C4-2B (cell line): ENCODE data around the gene SERPINH1.
"Not testable (repeated sequence)": the region's sequence is repeated elsewhere in the genome, so short reads cannot be mapped to it uniquely, and the experiment has no call there.

Source experiments
- H3K27ac ChIP-seq: fragments of 450-650 bp; 2 replicates; pipeline ENCODE4 v1.5.1; 2017
- ZFX ChIP-seq: fragments of 450-650 bp; IDR thresholded peaks from 2 replicates; pipeline ENCODE4 v1.6.1; 2017
- TF ChIP-seq, protein P1 (sequence below): fragments of 450-650 bp; conservative IDR thresholded peaks from 2 replicates; pipeline ENCODE4 v1.5.1; 2017; ENCODE audit warnings: mild to moderate bottlenecking

The SERPINH1 gene

DNA sequence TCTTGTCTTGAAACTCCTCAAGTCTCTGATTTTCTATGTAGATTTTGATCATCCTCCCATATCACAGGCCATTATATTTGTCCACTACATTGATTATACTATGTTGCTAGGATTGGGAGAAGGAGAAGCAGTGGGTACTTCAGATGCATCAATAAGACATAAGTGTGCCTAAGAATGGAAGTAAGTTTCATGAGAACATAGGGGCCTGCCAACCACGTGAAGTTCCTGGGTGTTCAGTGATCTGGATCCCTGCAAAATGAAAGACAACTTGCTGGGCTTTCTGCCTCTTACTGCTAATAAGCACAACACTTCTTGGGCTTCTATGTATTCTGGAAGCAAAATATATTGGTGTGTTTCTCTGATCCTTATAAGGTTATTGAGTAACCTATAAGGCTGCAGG is 17.8 kb downstream of the SERPINH1 start:
- no peak for TF ChIP-seq ZFX
- TF ChIP-seq, protein P1, sequence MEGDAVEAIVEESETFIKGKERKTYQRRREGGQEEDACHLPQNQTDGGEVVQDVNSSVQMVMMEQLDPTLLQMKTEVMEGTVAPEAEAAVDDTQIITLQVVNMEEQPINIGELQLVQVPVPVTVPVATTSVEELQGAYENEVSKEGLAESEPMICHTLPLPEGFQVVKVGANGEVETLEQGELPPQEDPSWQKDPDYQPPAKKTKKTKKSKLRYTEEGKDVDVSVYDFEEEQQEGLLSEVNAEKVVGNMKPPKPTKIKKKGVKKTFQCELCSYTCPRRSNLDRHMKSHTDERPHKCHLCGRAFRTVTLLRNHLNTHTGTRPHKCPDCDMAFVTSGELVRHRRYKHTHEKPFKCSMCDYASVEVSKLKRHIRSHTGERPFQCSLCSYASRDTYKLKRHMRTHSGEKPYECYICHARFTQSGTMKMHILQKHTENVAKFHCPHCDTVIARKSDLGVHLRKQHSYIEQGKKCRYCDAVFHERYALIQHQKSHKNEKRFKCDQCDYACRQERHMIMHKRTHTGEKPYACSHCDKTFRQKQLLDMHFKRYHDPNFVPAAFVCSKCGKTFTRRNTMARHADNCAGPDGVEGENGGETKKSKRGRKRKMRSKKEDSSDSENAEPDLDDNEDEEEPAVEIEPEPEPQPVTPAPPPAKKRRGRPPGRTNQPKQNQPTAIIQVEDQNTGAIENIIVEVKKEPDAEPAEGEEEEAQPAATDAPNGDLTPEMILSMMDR: no peak
- no peak overlapping the region for H3K27ac ChIP-seq

DNA sequence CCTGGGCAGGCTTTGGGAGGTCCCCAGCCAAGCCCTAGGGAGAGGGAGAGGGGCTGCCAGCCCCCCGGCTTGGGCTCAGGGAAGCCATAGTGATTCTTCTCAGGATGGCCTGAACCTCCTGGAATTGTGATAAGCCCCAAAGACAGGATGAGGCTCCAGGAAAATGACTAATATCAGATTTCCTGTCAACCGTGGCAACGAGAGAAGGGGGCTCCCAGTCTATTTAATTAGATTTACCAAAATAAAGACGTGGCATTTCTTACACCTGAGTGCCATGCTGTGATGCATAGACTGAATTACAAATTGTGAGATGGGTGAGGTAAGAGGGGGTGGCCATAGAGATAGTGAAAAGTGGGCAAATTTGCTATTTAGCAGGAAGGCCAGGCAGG is 20.4 kb downstream of the SERPINH1 start:
- TF ChIP-seq ZFX: no peak
- TF ChIP-seq, protein P1: no peak
- H3K27ac ChIP-seq: no peak overlapping the region

DNA sequence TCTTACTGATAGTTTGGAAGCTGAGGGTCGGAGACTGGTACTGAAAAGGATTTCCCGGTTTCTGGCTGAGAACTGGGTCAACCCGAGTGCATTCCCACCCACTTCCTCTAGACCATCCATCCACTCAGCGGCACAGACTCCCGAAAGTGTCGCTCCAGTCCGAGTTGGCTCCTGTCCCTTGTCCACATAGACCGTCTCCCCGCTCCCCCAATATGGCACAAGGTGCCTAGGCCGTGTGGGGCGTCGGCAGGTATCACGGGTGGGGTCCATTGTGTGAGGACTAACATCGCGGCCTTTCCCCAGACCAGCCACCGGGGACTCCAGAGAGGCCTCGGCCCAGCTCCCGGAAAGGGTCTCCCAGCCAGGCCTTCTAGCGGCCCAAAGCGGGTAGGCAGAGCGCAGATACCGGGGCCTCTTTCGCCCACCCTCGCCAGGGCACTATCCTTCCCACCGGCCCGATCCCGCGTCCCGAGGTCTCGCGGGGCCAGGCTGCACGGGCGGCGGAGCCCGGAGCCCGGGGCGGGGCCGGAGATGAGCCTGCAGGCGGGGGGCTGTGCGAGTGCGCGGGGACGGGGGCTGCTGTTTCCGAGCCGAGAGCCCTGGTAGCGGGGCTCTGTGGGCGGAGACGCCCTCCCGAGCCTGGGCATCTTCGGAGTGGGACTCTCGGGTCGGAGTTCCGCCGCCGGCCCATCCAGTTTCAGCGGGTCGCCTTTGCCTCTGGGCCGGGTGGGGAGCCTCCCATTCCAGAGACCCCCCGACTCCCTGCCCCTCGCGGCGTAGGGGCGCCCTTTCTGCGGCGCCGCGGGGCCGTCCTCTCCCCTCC is 21.1 kb downstream of the SERPINH1 start:
- no peak for TF ChIP-seq ZFX
- TF ChIP-seq, protein P1: no peak
- H3K27ac ChIP-seq: no peak overlapping the region

DNA sequence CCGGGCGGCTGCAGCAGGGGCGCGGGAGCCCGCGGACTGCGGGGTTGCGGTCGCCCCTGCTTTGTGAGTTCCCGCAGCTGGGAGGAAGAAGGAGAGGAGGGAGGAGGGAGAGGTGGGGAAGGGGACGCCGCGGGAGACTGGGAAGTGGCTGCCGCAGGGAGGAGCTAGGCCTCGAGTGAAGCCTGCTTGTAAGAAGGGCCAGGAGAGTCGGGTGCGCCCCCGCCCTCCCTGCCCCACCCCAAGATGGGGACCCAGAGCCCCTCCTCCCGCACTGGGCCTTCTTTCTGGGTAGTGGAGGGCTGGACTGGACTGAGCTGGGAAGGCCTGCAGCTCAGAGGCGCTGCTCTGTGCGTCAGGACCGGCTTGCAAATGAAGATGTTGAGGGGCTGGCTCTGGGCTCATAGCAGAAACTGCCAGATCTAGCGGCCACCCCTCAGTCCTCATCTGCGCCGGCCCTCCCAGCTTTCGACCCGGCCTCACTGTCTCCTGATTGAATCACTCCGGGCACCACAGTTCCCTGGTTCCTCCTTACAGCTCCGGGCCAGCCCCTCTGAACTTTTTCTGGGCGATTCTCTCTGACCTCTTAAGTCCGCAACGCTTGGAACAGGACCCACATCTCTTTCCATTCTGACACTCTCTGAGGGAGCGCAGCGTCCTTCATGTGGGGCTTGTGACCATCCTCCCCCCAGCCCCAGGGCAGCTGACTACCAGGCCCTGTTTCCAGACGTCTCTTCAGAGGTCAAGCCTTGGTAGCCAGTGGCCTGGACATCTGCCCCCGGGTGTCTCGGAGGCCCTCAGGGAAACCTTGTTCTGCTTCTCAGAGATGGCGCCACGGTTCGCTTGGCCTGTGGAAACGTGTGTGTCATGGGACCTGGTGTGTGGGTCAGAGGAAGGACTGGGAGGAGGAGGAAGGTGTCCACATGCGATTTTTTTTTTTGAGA is 21.9 kb downstream of the SERPINH1 start:
- no peak overlapping the region for H3K27ac ChIP-seq
- TF ChIP-seq, protein P1: no peak
- TF ChIP-seq ZFX: no peak

DNA sequence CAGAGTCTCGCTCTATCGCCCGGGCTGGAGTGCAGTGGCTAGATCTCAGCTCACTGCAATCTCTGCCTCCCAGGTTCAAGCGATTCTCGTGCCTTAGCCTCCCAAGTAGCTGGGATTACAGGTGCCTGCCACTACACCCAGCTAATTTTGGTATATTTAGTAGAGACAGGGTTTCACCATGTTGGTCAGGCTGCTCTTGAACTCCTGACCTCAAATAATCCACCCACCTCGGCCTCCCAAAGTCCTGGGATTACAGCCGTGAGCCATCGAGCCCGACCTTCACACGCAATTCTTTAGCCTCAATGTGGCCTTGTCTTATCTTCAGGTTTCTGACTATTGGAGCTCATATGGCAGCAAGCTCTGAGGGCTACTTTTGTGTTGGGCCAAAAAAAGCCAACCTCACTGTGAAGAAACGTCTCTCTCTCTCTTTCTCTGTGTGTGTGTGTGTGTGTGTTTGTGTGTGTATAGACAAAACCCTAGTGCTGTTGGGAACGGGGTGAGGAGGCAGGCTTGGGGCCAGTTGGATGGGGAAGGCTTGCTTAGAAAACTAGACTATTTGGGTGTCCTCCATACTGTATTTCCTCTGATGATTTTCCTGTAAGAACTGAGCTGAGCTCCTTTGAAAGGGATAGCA is 22.7 kb downstream of the SERPINH1 start:
- H3K27ac ChIP-seq: not testable (repeated sequence)

DNA sequence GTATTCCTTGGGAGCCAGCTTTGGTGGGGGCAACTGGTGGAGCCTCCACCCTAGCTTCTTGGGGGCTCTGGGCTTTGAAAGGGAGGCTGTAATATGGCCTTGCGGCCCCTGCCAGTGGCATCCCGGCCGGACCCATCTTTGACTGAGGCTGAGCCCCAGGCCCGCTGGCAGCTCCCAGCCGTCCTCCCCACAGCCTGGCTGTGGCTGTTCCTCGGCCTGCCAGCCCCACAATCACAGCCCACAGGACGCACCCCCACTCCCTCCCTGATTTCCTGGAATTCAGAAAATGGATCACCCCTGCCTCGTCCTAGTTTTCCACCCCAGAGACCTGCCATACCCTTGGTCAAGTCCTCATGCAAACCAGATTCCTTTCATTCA is 23.2 kb downstream of the SERPINH1 start:
- no peak overlapping the region for H3K27ac ChIP-seq
- TF ChIP-seq ZFX: no peak
- TF ChIP-seq, protein P1: no peak

DNA sequence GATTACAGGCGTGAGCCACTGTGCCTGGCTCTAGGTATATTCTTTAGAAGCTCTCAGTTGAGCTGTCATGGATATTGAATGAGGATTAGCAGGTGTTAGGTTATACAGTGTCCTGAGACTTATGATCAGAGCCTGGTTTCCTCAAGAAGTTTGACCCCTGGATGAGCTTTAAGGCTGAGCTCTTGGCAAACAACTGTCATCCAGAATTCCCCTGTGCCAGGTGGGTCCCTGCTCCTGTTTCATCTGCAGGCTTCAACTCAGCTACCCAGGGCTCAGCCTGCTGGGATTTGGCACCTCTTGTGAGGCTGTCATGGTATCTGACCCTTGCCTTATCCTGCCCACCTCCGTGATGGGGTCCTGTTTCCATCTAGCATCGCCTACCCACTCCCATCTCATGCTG is 24.3 kb downstream of the SERPINH1 start:
- TF ChIP-seq, protein P1: no peak
- no peak for TF ChIP-seq ZFX
- no peak overlapping the region for H3K27ac ChIP-seq
